Right renal cortex interstitium (tissue), 3 donors: Measurements from ENCODE around the gene IRF2BP2. TPM values are rescaled to one million over a fixed set of nuclear protein-coding genes. Genes with fewer than 3 reads are reported as not detected.

Source experiments
- DNase-seq, 3 donors: peaks; one replicate each; pipeline ENCODE4 v3.0.0-alpha.2; 2013; ENCODE audit warnings: low read depth in 3 of 3, low spot score in 2 of 3
- polyA plus RNA-seq, 3 donors: library from polyadenylated mRNA; unstranded; fragments of 120-200 nt; gene quantifications; one replicate each; pipeline ENCODE4 v1.2.1, GENCODE V29; 2013; ENCODE audit not compliant: insufficient read length in 3 of 3

The IRF2BP2 gene
- polyA plus RNA-seq, 3 donors: 126 to 142 (median 138) TPM

DNA sequence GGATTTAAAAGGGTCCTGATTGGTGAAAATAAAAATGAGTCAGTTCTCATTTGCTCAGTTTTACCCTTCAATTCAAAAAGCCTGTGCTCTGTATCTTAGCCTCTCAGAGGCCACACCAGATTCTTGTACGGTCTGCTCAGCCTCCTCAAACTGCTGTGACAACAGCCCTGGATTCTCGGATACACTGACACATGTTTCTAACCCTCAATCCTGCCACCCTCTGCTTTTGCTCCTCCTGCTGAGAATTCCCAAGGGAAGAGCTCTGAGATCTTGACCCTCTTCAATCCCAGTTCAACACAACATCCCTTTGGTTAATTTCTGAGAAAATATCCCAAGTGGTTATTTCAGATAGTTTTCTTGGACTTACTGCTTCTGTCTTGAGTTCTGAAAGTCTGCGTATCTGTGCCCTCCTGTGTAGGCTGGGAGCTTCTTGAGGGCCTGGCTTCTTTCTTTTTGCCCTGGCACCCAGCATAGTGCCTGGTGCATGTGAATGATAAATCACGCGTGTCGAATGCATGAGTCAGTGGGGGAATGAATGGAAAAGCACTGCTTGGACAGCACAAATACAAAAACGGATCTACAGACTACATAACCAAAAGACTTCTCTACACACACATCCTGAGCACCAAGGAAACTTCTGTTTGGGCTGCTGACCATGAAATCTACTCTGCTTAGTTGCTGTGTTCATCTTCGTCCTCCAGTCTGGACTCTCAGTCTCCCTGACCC, 24.5 kb downstream of the IRF2BP2 start:
- no peak for DNase-seq

DNA sequence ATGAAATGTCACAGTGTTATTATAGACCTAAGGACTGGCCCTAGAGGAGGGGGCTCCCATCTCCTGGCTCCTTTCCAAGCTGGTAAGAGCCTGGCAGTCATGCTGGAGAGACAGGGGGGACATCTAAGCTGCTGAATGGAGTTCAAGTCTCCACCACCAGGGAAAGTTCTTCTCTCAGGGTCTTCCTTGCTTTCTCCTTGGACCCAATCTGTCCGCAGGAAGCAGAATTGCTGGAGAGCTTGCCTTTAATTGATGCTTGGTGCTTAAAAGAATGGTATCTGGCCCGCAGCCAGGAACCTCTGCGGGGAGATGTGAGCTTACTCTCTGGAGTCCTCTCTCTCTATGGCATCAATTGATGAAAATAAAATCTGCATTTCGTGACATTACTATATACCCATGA, 25.1 kb downstream of the IRF2BP2 start:
- DNase-seq: no peak

DNA sequence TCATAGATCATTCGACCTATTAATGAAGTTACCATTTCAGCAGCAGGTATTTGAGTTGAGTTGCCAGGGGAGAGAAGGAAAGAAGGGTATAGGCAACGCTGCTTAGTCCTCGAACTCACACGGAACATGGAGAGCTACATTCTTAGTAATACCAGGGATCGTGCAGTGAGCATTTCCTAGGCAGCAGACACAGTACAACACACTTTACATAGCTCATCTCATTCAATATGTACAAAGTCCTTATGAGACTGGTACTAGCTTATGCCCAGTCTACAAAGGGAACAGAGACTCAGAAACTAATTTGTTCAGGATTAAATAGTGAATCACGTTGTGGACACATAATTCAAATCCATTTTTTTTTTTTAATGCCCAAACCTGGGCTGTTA, 25.6 kb downstream of the IRF2BP2 start:
- DNase-seq: no peak

GRCh38 chr1:234583755-234584419, 26.1 kb downstream of the IRF2BP2 start:
- no peak for DNase-seq

DNA sequence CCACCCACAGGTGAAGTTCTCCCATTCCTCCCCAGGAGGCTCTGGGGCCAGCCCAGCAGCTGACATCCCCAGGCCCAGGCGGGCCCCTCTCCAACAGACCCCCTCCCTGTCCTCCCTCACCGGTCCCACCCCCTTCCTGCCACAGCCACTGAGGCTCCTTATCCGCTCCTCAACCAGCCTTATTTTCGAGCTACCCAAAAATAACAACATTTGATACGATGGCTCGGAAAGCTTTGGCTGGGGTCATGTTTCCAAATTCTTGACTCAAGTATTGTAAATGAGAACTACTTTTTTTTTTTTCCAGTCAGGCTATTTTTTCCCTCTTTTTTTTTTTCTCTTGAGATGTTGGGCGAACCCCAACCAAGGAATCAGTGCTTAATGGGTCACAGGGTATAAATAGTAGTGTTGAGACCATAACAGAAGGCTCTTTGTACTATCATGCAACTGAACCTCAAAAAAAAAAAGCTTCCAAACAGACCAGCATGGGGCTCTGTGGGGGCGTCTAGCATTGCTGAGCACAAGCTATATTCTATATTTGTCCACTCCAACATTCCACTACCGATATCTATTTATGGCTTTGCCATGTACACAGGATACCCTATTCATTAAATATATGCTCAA, 27.2 kb downstream of the IRF2BP2 start:
- no peak for DNase-seq

GRCh38 chr1:234582186-234582585, 27.8 kb downstream of the IRF2BP2 start:
- no peak for DNase-seq

DNA sequence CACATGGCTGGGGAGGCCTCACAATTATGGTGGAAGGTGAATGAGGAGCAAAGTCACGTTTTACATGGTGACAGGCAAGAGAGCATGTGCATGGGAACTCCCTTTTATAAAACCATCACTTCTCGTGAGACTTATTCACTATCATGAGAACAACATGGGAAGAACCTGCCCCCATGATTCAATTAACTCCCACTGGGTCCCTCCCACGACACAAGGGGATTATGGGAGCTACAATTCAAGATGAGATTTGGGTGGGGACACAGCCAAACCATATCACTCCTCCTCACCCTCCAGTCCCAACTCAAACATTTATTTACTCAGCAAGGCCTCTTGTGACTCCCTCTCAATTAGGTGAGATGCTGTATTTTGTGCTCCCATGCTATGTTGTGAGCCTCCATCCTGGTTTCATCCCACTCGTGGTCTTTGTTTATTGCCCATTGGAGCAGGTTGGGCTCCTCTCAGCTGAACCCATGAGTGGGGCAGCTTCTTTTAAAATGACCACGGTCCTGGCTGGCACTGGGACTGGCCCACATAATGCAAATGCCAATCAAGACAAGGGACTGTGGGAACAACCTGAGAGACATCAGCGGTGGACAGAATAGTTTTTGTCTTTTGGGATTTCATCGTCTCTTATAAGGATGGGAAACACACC, 28.8 kb downstream of the IRF2BP2 start:
- DNase-seq: no peak

- no peak for DNase-seq
Measured at GRCh38 chr1:234579967-234580366, 30.0 kb downstream of the IRF2BP2 start.

GRCh38 chr1:234578735-234579134, 31.2 kb downstream of the IRF2BP2 start:
- no peak for DNase-seq

DNA sequence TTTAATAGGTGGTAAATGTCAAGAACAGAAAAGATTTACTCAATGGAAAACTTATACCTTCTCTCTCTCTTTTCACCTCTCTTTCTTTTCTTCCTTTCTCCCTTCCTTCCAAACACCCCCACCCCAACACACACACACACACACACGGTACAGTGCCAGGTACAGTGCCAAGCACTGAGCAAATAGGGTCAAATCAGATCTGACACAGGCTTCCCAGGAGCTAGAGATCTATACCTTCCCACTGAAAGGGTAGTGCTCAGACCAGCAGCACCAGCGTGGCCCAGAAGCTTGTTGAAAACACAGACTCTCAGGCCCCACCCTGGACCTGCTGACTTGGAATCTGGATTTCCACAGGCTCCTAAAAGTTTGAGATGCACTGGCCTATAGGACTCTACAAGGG, 31.9 kb downstream of the IRF2BP2 start:
- DNase-seq: no peak

- DNase-seq: no peak
Measured at GRCh38 chr1:234573711-234574299, 36.2 kb downstream of the IRF2BP2 start.

DNA sequence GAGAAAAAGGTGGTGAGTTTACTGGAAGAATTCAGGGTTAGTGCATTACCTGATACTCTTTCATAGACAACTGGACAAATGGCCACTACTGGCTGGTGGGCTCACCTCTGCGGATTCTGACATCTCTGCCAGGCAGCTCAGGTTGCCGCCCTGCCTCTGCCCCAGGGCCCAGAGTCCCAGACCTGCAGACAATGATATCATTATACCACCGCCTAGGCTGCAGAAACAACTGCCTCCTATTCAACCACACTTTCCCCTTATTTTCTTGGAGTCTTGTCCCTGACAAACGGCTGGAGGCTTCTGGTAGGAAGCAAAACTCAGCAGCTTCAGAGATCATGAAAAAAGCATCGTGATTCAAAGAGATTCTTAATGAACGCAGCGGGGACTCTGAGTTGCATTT, 37.0 kb downstream of the IRF2BP2 start:
- no peak for DNase-seq

DNA sequence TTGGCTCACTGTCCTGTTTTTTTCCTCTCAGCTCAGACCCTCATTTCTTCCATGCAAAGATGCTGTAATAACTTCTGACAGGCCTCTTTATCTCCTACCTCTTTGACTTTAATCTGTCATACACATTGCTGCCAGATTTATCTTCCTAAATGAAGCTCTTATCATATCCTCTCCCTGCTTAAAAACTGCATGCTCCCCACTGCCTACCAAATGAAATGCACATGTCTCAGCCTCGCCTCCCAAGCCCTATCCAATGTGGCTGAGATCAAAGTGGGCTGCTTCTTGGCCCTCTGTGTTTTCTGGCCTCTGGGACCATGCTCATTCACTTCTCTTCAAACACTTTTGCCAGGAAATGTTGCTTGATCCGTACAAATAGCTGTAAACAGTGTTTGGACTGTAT, 38.3 kb downstream of the IRF2BP2 start:
- no peak for DNase-seq

DNA sequence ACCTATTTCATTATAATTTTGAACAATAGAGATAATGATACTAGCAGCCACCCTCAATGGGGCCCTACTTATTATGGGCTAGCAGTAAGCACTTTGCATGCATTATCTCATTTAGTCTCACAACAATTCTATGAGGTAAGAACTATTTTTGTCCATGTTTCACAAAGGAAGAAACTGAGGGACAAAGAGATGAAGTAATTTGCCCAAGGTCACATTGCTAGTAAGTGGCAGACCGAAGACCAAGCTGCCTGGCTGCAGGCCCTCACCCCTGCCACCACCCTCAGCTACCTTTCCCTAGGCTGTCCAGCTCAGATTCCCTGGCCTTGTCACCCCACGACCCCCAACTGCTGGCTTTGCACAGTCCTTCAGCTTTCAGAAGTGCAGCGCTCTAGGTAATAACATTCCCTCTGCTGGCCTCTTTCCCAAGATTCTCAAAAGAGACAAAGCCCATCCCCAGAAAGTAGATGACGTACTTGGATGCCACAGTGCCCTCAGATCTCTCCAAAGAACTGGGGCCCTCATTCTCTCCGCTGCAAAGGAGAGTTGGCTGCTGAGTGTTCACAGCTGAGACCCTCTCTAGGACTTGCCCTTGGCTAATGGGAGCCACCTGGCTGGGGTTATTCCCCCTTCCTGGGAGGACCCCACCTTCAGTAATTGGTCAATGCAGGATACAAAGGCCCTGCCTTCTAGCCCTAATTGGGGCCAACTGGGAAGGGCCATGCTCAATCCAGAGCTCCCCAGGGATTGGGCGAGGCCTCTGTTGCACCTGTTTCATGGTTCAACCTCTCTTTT, 39.5 kb downstream of the IRF2BP2 start:
- no peak for DNase-seq

- DNase-seq: no peak
Measured at GRCh38 chr1:234568345-234568744, 41.6 kb downstream of the IRF2BP2 start.

GRCh38 chr1:234565132-234565531, 44.8 kb downstream of the IRF2BP2 start:
- DNase-seq: no peak

DNA sequence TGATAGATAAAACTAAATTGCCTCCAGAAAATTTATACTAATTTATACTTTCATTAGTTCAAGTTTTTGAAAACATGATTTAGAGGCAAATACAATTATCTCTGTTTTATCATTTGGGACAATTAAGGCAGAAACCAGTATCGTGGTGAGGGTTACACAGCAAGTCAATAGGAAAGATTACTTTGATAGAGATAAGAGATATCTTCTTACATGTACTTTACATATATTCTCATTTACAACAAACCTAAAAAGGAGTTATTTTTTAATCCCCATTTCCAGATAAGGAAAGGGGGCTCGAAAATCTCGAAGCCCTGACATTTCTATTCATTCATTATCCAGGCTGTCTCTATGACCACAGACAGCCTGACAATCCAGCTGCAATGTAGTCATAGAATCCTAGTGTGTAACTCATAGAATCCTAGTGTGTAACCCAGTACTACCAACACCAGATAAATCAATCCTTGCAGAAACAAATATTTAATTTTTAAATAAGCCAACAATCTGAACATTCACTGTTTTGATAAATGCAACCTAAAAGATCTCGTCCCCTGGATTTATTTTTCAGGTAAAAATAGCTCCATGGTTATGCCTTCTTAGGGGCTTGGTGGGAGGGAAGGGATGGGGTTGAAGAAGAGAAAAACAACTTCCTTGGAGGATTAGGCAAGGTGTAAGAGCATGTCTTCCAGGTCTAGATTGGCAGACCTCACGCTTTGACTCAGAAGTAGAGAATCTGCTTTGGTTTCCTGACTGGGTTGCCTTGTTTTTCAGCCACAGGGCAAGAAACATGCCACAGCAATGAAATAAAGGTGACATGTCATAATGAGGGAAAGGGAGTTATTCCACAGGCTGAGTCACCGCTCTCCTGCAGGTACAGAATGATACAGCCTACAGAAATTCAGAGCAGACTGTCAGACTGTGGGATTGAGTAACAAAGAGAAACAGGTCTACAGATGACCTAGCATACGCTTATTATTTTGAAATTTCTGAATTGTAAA, 45.6 kb downstream of the IRF2BP2 start:
- no peak for DNase-seq

DNA sequence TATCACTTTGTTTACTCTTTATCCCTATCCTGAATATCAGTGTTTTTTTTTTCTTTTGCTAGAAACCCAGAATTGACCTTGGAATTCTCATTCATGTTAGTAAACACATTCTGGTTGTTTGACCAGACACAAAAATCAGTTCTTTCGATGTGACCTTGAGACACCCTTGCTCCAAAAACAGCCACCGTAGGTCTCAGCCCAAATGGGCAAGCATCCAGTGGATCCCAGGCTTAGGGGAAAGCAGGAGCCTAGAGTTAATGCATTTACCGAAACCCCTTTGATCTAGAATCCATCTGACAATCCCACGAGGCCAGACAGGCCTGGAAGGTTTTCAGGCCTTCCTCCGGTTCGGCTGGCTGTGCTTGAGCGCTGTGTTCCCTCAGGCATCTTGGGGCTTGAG, 47.6 kb downstream of the IRF2BP2 start:
- DNase-seq: no peak

- DNase-seq: no peak
Measured at GRCh38 chr1:234561319-234561718, 48.7 kb downstream of the IRF2BP2 start.
